Neural crest cell (in vitro differentiated cells): ENCODE data around the gene ESX1. TPM values are rescaled to one million over a fixed set of nuclear protein-coding genes. Genes with fewer than 3 reads are reported as not detected.
A peak's percentile ranks its signal among the peaks of the same experiment; 100 is the strongest.
"Not testable (repeated sequence)": the region's sequence is repeated elsewhere in the genome, so short reads cannot be mapped to it uniquely, and the experiment has no call there.

Experiments used
- DNase-seq: peaks from one replicate; pipeline ENCODE4 v3.0.0; 2021; ENCODE audit warnings: low read depth, mixed read lengths, low spot score
- H3K27ac Mint-ChIP-seq: one replicate; pipeline ENCODE4 v1.8.0; 2021; ENCODE audit warnings: mild to moderate bottlenecking, mixed read lengths; ENCODE audit not compliant: unreplicated experiment
- H3K27me3 Mint-ChIP-seq: 2 replicates; pipeline ENCODE4 v1.8.0; 2021; ENCODE audit warnings: low read depth, mild to moderate bottlenecking, mixed read lengths
- H3K36me3 Mint-ChIP-seq: 2 replicates; pipeline ENCODE4 v1.8.0; 2021; ENCODE audit warnings: low read depth, mild to moderate bottlenecking, mixed read lengths
- H3K4me1 Mint-ChIP-seq: 2 replicates; pipeline ENCODE4 v1.8.0; 2021; ENCODE audit warnings: mixed read lengths
- H3K4me3 Mint-ChIP-seq: one replicate; pipeline ENCODE4 v1.8.0; 2021; ENCODE audit warnings: mild to moderate bottlenecking, mixed read lengths
- H3K9me3 Mint-ChIP-seq: 2 replicates; pipeline ENCODE4 v1.8.0; 2021; ENCODE audit warnings: mixed read lengths
- CTCF ChIP-seq: fragments of 200-600 bp; sonication (generic); conservative IDR thresholded peaks from 2 replicates; pipeline ENCODE4 v1.5.0; 2021; ENCODE audit warnings: antibody characterized with exemption, mild to moderate bottlenecking
- total RNA-seq: library from RNA; stranded (reverse); gene quantifications from 2 replicates; pipeline ENCODE4 v1.2.1, GENCODE V29; 2021

ESX1 gene
- total RNA-seq, 1 donor from 2014 or later = not detected

GRCh38 chrX:104270212-104270611 lies 15.5 kb upstream of the ESX1 start:
- no peaks in the 10 kb centered on the region for H3K36me3 Mint-ChIP-seq
- DNase-seq = no peak
- TF ChIP-seq CTCF = no peak
- no peak overlapping the region for H3K27ac Mint-ChIP-seq
- H3K27me3 Mint-ChIP-seq = peaks cover 62% of the 10 kb centered on the region
- H3K4me1 Mint-ChIP-seq = no peaks in the 10 kb centered on the region
- no peaks in the 10 kb centered on the region for H3K9me3 Mint-ChIP-seq
- H3K4me3 Mint-ChIP-seq = no peak overlapping the region

- Mint-ChIP-seq H3K4me1 (peaks cover 7% of the 10 kb centered on the region), H3K36me3 (no peaks in the 10 kb centered on the region), H3K27ac (no peak overlapping the region), H3K4me3 (no peak overlapping the region), H3K27me3 (peaks cover 97% of the 10 kb centered on the region), H3K9me3 (no peaks in the 10 kb centered on the region)
- DNase-seq = no peak
- TF ChIP-seq CTCF = no peak
Observed at GRCh38 chrX:104255465-104255864, 732 bp upstream of the ESX1 start.

GRCh38 chrX:104253567-104254441 lies 929 bp downstream of the ESX1 start:
- peak; percentile 3 for DNase-seq
- no peaks in the 10 kb centered on the region for H3K9me3 Mint-ChIP-seq
- peaks cover 95% of the 10 kb centered on the region for H3K27me3 Mint-ChIP-seq
- no peak overlapping the region for H3K4me3 Mint-ChIP-seq
- no peak overlapping the region for H3K27ac Mint-ChIP-seq
- H3K36me3 Mint-ChIP-seq = no peaks in the 10 kb centered on the region
- peaks cover 7% of the 10 kb centered on the region for H3K4me1 Mint-ChIP-seq
- peak; percentile 40 for TF ChIP-seq CTCF

- Mint-ChIP-seq H3K9me3 (no peaks in the 10 kb centered on the region), H3K27me3 (peaks cover 94% of the 10 kb centered on the region), H3K36me3 (no peaks in the 10 kb centered on the region), H3K4me3 (no peak overlapping the region), H3K27ac (no peak overlapping the region), H3K4me1 (peaks cover 7% of the 10 kb centered on the region)
- DNase-seq = no peak
- TF ChIP-seq CTCF = no peak
Observed at GRCh38 chrX:104250470-104250869, 4.3 kb downstream of the ESX1 start.

- not testable (repeated sequence) for DNase-seq, H3K27me3 Mint-ChIP-seq, H3K4me3 Mint-ChIP-seq, H3K36me3 Mint-ChIP-seq, H3K4me1 Mint-ChIP-seq, H3K9me3 Mint-ChIP-seq, H3K27ac Mint-ChIP-seq
Observed at GRCh38 chrX:104230060-104230459, 24.7 kb downstream of the ESX1 start.

- no peak for DNase-seq
- Mint-ChIP-seq H3K27ac (no peak overlapping the region), H3K36me3 (no peaks in the 10 kb centered on the region), H3K27me3 (peaks cover 2% of the 10 kb centered on the region), H3K9me3 (peaks cover 3% of the 10 kb centered on the region), H3K4me1 (no peaks in the 10 kb centered on the region), H3K4me3 (no peak overlapping the region)
- no peak for TF ChIP-seq CTCF
Observed at GRCh38 chrX:104211187-104211586, 43.5 kb downstream of the ESX1 start.
